ENCODE results near the gene RND3.

RND3 gene

DNA sequence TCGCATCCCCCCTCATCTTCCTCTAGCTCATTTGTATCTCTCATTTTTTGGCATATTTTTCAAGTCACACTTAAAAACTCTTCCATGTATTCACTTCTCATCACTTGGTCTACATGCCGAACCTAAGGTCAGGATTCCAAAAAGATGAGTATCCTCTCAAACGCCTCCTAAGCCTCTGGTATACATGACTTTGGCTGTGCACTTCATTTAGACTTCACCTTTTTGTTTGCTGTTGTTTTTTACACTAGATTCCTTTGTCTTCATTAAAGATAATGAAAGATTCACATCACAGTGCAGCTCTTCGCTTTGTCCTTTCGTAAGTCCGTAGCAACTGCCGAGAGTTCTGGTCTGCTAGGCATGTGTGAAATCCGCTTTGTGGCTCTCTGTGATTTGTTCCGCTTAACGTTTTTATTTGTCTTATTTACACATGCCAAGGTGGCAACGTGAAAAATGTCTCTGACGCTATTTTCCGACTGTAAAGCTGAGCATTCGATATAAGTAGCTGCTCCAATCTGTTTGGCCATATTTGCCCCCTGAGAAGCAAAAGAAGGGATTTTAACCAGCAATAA, 17.7 kb downstream of the RND3 start:
- H3K9me3 ChIP-seq (ENCODE audit: control extremely low read depth in 1 of 5, control insufficient read depth in 4 of 5, insufficient read depth in 2 of 5, low read depth in 1 of 5, low read length in 4 of 5): no peaks in the 10 kb centered on the region
- H3K36me3 ChIP-seq (ENCODE audit: control insufficient read depth in 4 of 4, insufficient read depth in 4 of 4, low read length in 3 of 4): no peaks in the 10 kb centered on the region
- 91% methylated on average over 12 of the region's 14 CpGs for WGBS (ENCODE audit: insufficient coverage)
- no peak for DNase-seq
- ChIA-PET CTCF (no interaction called here), POLR2A (no interaction called here)
- no peak overlapping the region for H3K27ac ChIP-seq (ENCODE audit: insufficient read depth in 1 of 2, low read depth in 1 of 2, low read length in 2 of 2, poor library complexity in 1 of 2, severe bottlenecking in 2 of 2)
- peaks cover 0 to 4% (median 0%) of the 10 kb centered on the region in 5 experiments for H3K27me3 ChIP-seq (replicated peaks in 2 of 5; ENCODE audit: control insufficient read depth in 4 of 5, insufficient read depth in 5 of 5, low read length in 4 of 5)
- H3K4me1 ChIP-seq (ENCODE audit: control extremely low read depth in 1 of 4, control insufficient read depth in 4 of 4, insufficient read depth in 4 of 4, low read length in 3 of 4): no peaks in the 10 kb centered on the region
- H3K4me3 ChIP-seq (ENCODE audit: control insufficient read depth in 1 of 7, extremely low read depth in 1 of 7, insufficient read depth in 4 of 7, low read depth in 2 of 7, low read length in 6 of 7): no peak overlapping the region

DNA sequence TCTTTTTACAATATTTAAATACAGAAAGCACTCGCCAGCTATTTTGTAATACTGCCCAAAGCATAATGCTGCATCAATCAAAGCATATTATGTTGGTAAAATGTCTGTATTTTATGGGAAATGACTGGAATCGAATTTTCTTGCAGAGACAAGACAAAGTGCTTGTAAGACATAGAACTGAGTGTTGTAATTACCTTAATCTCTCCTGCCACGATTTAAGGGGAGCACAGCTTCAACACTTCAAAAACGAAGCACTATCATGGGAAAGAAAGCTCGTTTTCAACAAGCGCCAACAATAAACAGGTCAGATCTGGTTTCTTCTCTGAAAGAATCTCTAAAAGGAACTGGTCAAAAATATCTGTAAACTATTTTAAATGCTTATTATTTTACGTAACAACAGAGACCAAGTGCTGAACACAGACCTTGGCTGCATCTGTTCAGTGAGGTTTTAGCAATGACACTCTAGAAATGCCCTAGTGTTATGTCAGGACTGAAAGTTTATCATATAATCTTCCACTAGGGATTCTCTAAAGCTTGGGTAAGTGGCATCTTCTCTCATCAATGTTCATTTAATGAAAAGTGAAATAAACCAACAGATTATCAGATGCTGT, 19.0 kb downstream of the RND3 start:
- Histone ChIP-seq H3K36me3 (ENCODE audit: control insufficient read depth in 4 of 4, insufficient read depth in 4 of 4, low read length in 3 of 4) (no peaks in the 10 kb centered on the region), H3K4me3 (ENCODE audit: control insufficient read depth in 1 of 7, extremely low read depth in 1 of 7, insufficient read depth in 4 of 7, low read depth in 2 of 7, low read length in 6 of 7) (no peak overlapping the region)
- POLR2A ChIA-PET: no interaction called here

DNA sequence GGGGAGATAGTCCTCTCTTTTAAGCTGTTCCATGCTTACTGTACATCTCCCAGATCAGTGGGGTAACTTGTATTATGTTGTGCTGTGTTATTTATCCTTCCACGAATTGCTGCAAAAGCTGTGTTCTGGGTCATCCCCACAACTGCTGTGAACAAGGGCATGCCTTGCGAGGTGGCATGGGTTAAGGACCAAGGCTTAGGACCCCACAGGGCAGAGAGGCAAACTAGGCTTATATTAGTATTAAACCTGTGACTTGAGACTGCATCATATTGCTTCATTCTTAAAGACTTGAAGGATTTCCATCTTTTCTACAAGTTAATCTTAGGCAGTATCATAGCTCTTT, 19.9 kb downstream of the RND3 start:
- POLR2A ChIA-PET: no interaction called here
- no peak for DNase-seq
- no peaks in the 10 kb centered on the region for H3K9me3 ChIP-seq (ENCODE audit: control extremely low read depth in 1 of 5, control insufficient read depth in 4 of 5, insufficient read depth in 2 of 5, low read depth in 1 of 5, low read length in 4 of 5)
- peaks cover 0 to 4% (median 0%) of the 10 kb centered on the region in 5 experiments for H3K27me3 ChIP-seq (replicated peaks in 2 of 5; ENCODE audit: control insufficient read depth in 4 of 5, insufficient read depth in 5 of 5, low read length in 4 of 5)
- 100% methylated on average over 2 of the region's 2 CpGs for WGBS (ENCODE audit: insufficient coverage)
- no peaks in the 10 kb centered on the region for H3K4me1 ChIP-seq (ENCODE audit: control extremely low read depth in 1 of 4, control insufficient read depth in 4 of 4, insufficient read depth in 4 of 4, low read length in 3 of 4)
- no peak overlapping the region for H3K27ac ChIP-seq (ENCODE audit: insufficient read depth in 1 of 2, low read depth in 1 of 2, low read length in 2 of 2, poor library complexity in 1 of 2, severe bottlenecking in 2 of 2)
- no peaks in the 10 kb centered on the region for H3K36me3 ChIP-seq (ENCODE audit: control insufficient read depth in 4 of 4, insufficient read depth in 4 of 4, low read length in 3 of 4)
- CTCF ChIA-PET: no interaction called here
- no peak overlapping the region for H3K4me3 ChIP-seq (ENCODE audit: control insufficient read depth in 1 of 7, extremely low read depth in 1 of 7, insufficient read depth in 4 of 7, low read depth in 2 of 7, low read length in 6 of 7)

More for the DNA sequence above, 19.0 kb downstream of the RND3 start:
- no peaks in the 10 kb centered on the region for H3K4me1 ChIP-seq (ENCODE audit: control extremely low read depth in 1 of 4, control insufficient read depth in 4 of 4, insufficient read depth in 4 of 4, low read length in 3 of 4)
- DNase-seq: no peak
- H3K27me3 ChIP-seq (replicated peaks in 2 of 5; ENCODE audit: control insufficient read depth in 4 of 5, insufficient read depth in 5 of 5, low read length in 4 of 5): peaks cover 0 to 4% (median 0%) of the 10 kb centered on the region in 5 experiments
- no peak overlapping the region for H3K27ac ChIP-seq (ENCODE audit: insufficient read depth in 1 of 2, low read depth in 1 of 2, low read length in 2 of 2, poor library complexity in 1 of 2, severe bottlenecking in 2 of 2)
- H3K9me3 ChIP-seq (ENCODE audit: control extremely low read depth in 1 of 5, control insufficient read depth in 4 of 5, insufficient read depth in 2 of 5, low read depth in 1 of 5, low read length in 4 of 5): no peaks in the 10 kb centered on the region
- 92% methylated on average over 3 of the region's 7 CpGs for WGBS (ENCODE audit: insufficient coverage)
- CTCF ChIA-PET: no interaction called here

DNA sequence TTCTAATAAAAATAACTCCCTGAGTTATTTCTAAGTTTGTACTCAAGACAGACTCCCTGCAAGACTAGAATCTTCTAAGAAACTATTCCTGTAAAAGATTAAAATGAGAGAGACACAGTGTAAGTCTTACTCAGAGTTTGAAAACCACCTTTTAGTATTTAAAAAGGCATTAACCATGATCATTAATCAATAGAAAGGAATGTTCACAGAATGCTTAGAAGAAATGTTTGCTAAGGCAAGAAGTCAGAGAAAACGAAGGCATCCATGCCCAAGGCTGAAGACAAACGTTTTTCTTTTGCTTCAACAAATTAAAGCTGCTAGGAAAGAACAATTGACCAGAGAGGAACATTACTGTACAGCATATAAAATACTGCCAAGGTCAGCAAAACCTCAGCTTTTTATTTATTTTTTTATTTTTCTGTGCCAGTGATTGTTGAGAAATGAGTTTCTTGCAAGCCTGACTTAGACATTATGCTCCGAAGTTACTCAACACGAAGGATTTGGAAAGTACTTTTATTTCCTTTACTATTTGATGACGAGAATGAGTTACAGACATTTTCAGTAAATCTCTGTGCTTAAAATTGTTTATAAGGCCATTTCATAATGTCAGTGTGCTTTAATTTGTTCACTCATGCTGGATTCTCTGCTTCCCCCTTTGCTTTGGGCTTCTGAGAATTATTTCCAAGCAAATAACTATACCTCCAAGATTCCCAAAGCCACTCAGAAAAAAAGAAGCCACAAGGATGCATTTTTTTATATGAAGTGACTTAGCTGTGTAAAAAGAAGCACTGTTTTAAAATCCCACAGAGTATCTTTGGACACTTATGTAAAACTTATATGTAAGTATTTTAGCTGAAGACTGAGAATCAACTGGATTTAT, 20.5 kb downstream of the RND3 start:
- no peak overlapping the region for H3K27ac ChIP-seq (ENCODE audit: insufficient read depth in 1 of 2, low read depth in 1 of 2, low read length in 2 of 2, poor library complexity in 1 of 2, severe bottlenecking in 2 of 2)
- H3K4me3 ChIP-seq (ENCODE audit: control insufficient read depth in 1 of 7, extremely low read depth in 1 of 7, insufficient read depth in 4 of 7, low read depth in 2 of 7, low read length in 6 of 7): no peak overlapping the region
- WGBS (ENCODE audit: insufficient coverage): 54% methylated on average over 3 of the region's 5 CpGs
- POLR2A ChIA-PET: no interaction called here
- CTCF ChIA-PET: no interaction called here
- H3K27me3 ChIP-seq (replicated peaks in 2 of 5; ENCODE audit: control insufficient read depth in 4 of 5, insufficient read depth in 5 of 5, low read length in 4 of 5): peaks cover 0 to 4% (median 0%) of the 10 kb centered on the region in 5 experiments
- no peaks in the 10 kb centered on the region for H3K9me3 ChIP-seq (ENCODE audit: control extremely low read depth in 1 of 5, control insufficient read depth in 4 of 5, insufficient read depth in 2 of 5, low read depth in 1 of 5, low read length in 4 of 5)
- no peaks in the 10 kb centered on the region for H3K4me1 ChIP-seq (ENCODE audit: control extremely low read depth in 1 of 4, control insufficient read depth in 4 of 4, insufficient read depth in 4 of 4, low read length in 3 of 4)
- H3K36me3 ChIP-seq (ENCODE audit: control insufficient read depth in 4 of 4, insufficient read depth in 4 of 4, low read length in 3 of 4): no peaks in the 10 kb centered on the region
- no peak for DNase-seq

DNA sequence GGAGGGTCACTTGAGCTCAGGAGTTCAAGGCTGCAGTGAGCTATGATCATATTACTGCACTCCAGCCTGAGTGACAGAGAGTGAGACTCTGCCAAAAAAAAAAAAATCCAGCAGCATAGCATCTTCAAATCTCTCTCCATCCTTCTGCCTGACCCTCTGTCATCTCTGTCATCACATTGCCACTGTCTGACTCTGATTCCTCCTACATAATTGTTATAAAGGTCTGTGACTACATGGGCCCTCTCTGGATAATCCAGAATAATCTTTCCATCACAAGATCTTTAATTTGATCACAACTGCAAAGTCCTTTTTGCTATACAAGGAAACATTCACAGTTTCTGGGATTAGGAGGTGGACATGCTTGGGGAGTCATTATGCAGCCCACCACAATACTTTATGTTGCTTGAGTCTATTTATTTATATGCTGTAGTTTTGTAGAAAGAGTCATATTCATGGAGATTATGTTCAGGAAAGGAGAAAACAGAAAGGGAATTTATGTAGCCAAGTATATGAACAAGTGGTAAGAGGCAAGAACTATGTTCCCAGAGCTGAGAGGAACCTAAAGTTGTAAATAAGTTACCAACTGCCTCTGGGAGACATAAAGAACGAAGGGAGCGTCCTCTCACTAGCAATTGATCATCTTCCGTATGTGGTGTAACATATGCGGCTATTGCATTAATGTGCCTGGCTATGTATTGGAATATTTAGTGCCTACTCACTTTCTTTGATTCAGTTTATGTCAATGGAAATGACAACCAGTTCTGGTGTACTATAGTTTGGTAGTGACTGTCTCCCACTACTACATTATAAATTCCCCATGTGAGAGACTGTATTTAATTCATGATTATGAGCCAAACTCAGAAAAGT, 21.5 kb downstream of the RND3 start:
- no peaks in the 10 kb centered on the region for H3K36me3 ChIP-seq (ENCODE audit: control insufficient read depth in 4 of 4, insufficient read depth in 4 of 4, low read length in 3 of 4)
- H3K4me3 ChIP-seq (ENCODE audit: control insufficient read depth in 1 of 7, extremely low read depth in 1 of 7, insufficient read depth in 4 of 7, low read depth in 2 of 7, low read length in 6 of 7): no peak overlapping the region
- CTCF ChIA-PET: no interaction called here
- POLR2A ChIA-PET: no interaction called here
- WGBS (ENCODE audit: insufficient coverage): 90% methylated on average over 3 of the region's 4 CpGs
- no peak overlapping the region for H3K27ac ChIP-seq (ENCODE audit: insufficient read depth in 1 of 2, low read depth in 1 of 2, low read length in 2 of 2, poor library complexity in 1 of 2, severe bottlenecking in 2 of 2)
- no peaks in the 10 kb centered on the region for H3K9me3 ChIP-seq (ENCODE audit: control extremely low read depth in 1 of 5, control insufficient read depth in 4 of 5, insufficient read depth in 2 of 5, low read depth in 1 of 5, low read length in 4 of 5)
- peaks cover 0 to 4% (median 0%) of the 10 kb centered on the region in 5 experiments for H3K27me3 ChIP-seq (replicated peaks in 2 of 5; ENCODE audit: control insufficient read depth in 4 of 5, insufficient read depth in 5 of 5, low read length in 4 of 5)
- H3K4me1 ChIP-seq (ENCODE audit: control extremely low read depth in 1 of 4, control insufficient read depth in 4 of 4, insufficient read depth in 4 of 4, low read length in 3 of 4): no peaks in the 10 kb centered on the region
- no peak for DNase-seq

DNA sequence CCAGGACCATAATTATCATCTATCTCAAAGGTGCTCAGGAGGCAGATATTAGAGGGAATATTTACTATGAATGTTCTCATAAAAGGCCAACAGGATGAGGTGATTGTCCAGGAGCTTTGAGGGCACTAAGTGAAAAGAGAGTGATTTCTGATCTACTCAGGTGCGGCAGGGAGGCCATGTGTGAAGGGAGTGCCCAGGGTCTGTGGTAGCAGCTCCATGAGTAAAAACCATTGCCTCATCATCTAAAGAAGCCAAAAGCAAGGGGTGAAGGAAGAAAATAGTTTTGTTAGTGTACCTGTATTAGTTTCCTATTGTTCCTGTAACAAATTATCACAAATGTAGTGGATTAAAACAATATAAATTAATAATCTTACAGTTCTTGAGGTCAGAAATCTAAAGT, 22.5 kb downstream of the RND3 start:
- Histone ChIP-seq H3K36me3 (ENCODE audit: control insufficient read depth in 4 of 4, insufficient read depth in 4 of 4, low read length in 3 of 4) (no peaks in the 10 kb centered on the region), H3K4me3 (ENCODE audit: control insufficient read depth in 1 of 7, extremely low read depth in 1 of 7, insufficient read depth in 4 of 7, low read depth in 2 of 7, low read length in 6 of 7) (no peak overlapping the region), H3K27me3 (replicated peaks in 2 of 5; ENCODE audit: control insufficient read depth in 4 of 5, insufficient read depth in 5 of 5, low read length in 4 of 5) (peaks cover 0 to 4% (median 0%) of the 10 kb centered on the region in 5 experiments), H3K4me1 (ENCODE audit: control extremely low read depth in 1 of 4, control insufficient read depth in 4 of 4, insufficient read depth in 4 of 4, low read length in 3 of 4) (no peaks in the 10 kb centered on the region), H3K9me3 (ENCODE audit: control extremely low read depth in 1 of 5, control insufficient read depth in 4 of 5, insufficient read depth in 2 of 5, low read depth in 1 of 5, low read length in 4 of 5) (no peaks in the 10 kb centered on the region), H3K27ac (ENCODE audit: insufficient read depth in 1 of 2, low read depth in 1 of 2, low read length in 2 of 2, poor library complexity in 1 of 2, severe bottlenecking in 2 of 2) (no peak overlapping the region)
- 100% methylated on average over 1 of the region's 1 CpG for WGBS (ENCODE audit: insufficient coverage)
- ChIA-PET POLR2A (no interaction called here), CTCF (no interaction called here)
- DNase-seq: no peak
